Measurements from ENCODE around the gene SPAG16.

Gene SPAG16

DNA sequence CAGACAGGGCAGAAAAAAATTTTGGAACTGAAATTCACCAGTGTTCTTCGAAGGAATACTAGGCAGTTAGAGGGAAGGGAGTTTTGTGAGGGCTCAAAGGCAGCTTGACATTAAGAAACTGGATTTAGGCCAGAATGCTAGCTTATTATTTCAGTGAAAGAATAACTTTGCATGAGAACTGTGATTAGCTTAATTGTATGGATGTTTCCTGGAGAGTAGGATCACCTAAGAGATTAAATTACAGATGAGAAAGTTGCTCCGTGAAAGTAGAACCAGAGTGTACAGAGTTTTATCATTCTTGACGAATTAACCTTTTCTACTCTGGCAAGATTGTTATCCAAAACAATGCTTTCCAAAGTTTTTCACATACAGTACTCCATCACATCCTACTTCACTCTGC lies 6.2 kb downstream of the SPAG16 start:
- no peaks in the 10 kb centered on the region for H3K36me3 ChIP-seq (ENCODE audit: insufficient read depth, low read length)
- no peaks in the 10 kb centered on the region for H3K4me1 ChIP-seq (ENCODE audit: insufficient read depth, low read length, poor library complexity, severe bottlenecking)
- TF ChIP-seq, protein P1, sequence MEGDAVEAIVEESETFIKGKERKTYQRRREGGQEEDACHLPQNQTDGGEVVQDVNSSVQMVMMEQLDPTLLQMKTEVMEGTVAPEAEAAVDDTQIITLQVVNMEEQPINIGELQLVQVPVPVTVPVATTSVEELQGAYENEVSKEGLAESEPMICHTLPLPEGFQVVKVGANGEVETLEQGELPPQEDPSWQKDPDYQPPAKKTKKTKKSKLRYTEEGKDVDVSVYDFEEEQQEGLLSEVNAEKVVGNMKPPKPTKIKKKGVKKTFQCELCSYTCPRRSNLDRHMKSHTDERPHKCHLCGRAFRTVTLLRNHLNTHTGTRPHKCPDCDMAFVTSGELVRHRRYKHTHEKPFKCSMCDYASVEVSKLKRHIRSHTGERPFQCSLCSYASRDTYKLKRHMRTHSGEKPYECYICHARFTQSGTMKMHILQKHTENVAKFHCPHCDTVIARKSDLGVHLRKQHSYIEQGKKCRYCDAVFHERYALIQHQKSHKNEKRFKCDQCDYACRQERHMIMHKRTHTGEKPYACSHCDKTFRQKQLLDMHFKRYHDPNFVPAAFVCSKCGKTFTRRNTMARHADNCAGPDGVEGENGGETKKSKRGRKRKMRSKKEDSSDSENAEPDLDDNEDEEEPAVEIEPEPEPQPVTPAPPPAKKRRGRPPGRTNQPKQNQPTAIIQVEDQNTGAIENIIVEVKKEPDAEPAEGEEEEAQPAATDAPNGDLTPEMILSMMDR (conservative IDR thresholded peaks at IDR 0.05; ENCODE audit: low read length): no peak
- no peak for TF ChIP-seq EZH2phosphoT487 (IDR thresholded peaks at IDR 0.05; ENCODE audit: borderline replicate concordance)
- H3K4me3 ChIP-seq (ENCODE audit: low read length, poor library complexity, severe bottlenecking): no peak overlapping the region
- no peak overlapping the region for H3K4me2 ChIP-seq (ENCODE audit: low read depth, low read length, poor library complexity, severe bottlenecking)
- no peaks in the 10 kb centered on the region for H3K79me2 ChIP-seq (ENCODE audit: insufficient read depth, low read length)
- H3F3A ChIP-seq (ENCODE audit: low read depth): no peaks in the 10 kb centered on the region
- no peak overlapping the region for H3K9ac ChIP-seq (ENCODE audit: low read depth, low read length, poor library complexity, severe bottlenecking)
- no peaks in the 10 kb centered on the region for H3K9me2 ChIP-seq (replicated peaks; ENCODE audit: low read depth, low read length)
- no peaks in the 10 kb centered on the region for H3K9me3 ChIP-seq (ENCODE audit: insufficient read depth, low read depth, low read length)
- H3K27me3 ChIP-seq (ENCODE audit: insufficient read depth, low read length, poor library complexity, severe bottlenecking): no peaks in the 10 kb centered on the region
- H4K20me1 ChIP-seq (ENCODE audit: insufficient read depth, low read length, poor library complexity, severe bottlenecking): no peaks in the 10 kb centered on the region
- no peak overlapping the region for H2AFZ ChIP-seq (ENCODE audit: low read length)

DNA sequence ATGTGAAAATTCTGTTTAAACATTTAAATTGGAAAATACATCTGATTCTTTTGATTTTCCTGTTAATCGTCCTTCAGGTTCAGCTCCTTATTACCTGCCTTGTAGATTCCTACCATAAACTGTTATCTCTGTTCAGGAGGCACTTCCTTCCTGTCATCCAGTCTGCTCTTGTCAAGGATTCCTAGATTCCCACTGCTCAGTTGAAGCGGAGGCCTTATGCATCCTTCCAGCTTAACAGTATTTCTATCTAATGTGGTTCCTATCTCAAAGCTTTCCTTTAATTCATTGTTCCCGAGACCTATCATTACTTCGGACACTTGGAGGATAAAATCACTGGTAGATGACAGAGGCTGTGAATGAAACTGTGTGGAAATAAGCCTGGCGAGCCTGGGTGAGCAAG lies 12.0 kb downstream of the SPAG16 start:
- TF ChIP-seq, protein P1 (conservative IDR thresholded peaks at IDR 0.05; ENCODE audit: low read length): no peak
- no peak for TF ChIP-seq EZH2phosphoT487 (IDR thresholded peaks at IDR 0.05; ENCODE audit: borderline replicate concordance)
- H3K9me3 ChIP-seq (ENCODE audit: insufficient read depth, low read depth, low read length): no peaks in the 10 kb centered on the region
- H3K36me3 ChIP-seq (ENCODE audit: insufficient read depth, low read length): no peaks in the 10 kb centered on the region
- no peak overlapping the region for H3K4me3 ChIP-seq (ENCODE audit: low read length, poor library complexity, severe bottlenecking)
- no peaks in the 10 kb centered on the region for H3K9me2 ChIP-seq (replicated peaks; ENCODE audit: low read depth, low read length)
- no peaks in the 10 kb centered on the region for H3K79me2 ChIP-seq (ENCODE audit: insufficient read depth, low read length)
- H3K9ac ChIP-seq (ENCODE audit: low read depth, low read length, poor library complexity, severe bottlenecking): no peak overlapping the region
- H3K4me1 ChIP-seq (ENCODE audit: insufficient read depth, low read length, poor library complexity, severe bottlenecking): no peaks in the 10 kb centered on the region
- H2AFZ ChIP-seq (ENCODE audit: low read length): no peak overlapping the region
- H3K4me2 ChIP-seq (ENCODE audit: low read depth, low read length, poor library complexity, severe bottlenecking): no peak overlapping the region
- H3K27me3 ChIP-seq (ENCODE audit: insufficient read depth, low read length, poor library complexity, severe bottlenecking): no peaks in the 10 kb centered on the region
- H4K20me1 ChIP-seq (ENCODE audit: insufficient read depth, low read length, poor library complexity, severe bottlenecking): no peaks in the 10 kb centered on the region
- H3F3A ChIP-seq (ENCODE audit: low read depth): no peaks in the 10 kb centered on the region

DNA sequence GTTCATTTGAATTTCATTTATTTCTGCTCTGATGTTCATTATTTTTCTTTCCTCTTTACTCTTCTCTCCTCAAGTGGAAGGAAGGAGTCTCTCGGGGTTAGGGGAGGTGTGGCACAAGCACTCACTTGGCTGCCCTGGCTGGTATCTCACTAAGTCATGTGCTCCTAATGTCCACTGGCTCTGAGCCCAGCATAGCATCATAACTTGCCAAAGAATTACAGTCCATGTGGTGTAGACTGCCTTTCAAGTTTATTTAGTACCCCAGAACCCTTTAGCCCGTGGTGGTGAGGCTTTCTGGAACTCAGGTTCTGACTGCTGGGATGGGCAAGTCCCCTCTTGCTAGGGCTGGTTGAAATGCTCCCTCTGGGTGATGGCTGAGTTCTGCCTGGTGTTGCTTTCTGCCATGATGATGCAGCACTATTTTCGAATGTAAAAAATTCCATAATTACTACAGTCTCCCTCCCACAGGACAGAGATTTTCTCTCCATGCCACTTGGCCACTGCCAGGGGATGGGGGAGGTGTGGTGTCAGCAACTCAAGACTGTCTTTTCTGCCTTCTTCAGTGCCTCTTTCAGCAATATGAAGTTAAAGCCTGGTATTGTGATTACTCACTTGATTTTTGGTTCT lies 22.2 kb downstream of the SPAG16 start:
- Histone ChIP-seq H3K79me2 (ENCODE audit: insufficient read depth, low read length) (no peaks in the 10 kb centered on the region), H3K4me2 (ENCODE audit: low read depth, low read length, poor library complexity, severe bottlenecking) (no peak overlapping the region), H3K9me2 (replicated peaks; ENCODE audit: low read depth, low read length) (no peaks in the 10 kb centered on the region), H3K9ac (ENCODE audit: low read depth, low read length, poor library complexity, severe bottlenecking) (no peak overlapping the region), H3K36me3 (ENCODE audit: insufficient read depth, low read length) (no peaks in the 10 kb centered on the region), H3K4me3 (ENCODE audit: low read length, poor library complexity, severe bottlenecking) (no peak overlapping the region), H4K20me1 (ENCODE audit: insufficient read depth, low read length, poor library complexity, severe bottlenecking) (no peaks in the 10 kb centered on the region), H3F3A (ENCODE audit: low read depth) (no peaks in the 10 kb centered on the region), H3K27me3 (ENCODE audit: insufficient read depth, low read length, poor library complexity, severe bottlenecking) (no peaks in the 10 kb centered on the region), H3K4me1 (ENCODE audit: insufficient read depth, low read length, poor library complexity, severe bottlenecking) (no peaks in the 10 kb centered on the region), H3K9me3 (ENCODE audit: insufficient read depth, low read depth, low read length) (peaks cover 5% of the 10 kb centered on the region; the same call in 1 of the 2 replicates), H2AFZ (ENCODE audit: low read length) (no peak overlapping the region)
- TF ChIP-seq EZH2phosphoT487 (IDR thresholded peaks at IDR 0.05; ENCODE audit: borderline replicate concordance): no peak
- TF ChIP-seq, protein P1 (conservative IDR thresholded peaks at IDR 0.05; ENCODE audit: low read length): no peak
